OCI-LY3 (cell line): ENCODE measurements around the gene KCNJ9.

Source experiments
- CTCF ChIP-seq: fragments of 200-600, 300-600 bp; sonication (generic); IDR thresholded peaks from 2 replicates; pipeline ENCODE4 v1.5.1; 2014; ENCODE audit warnings: antibody characterized with exemption, low read length, low read depth
- EZH2phosphoT487 ChIP-seq: fragments of 200-600 bp; shearing (Covaris generic); IDR thresholded peaks from 2 replicates; pipeline ENCODE4 v1.6.1; 2018; ENCODE audit warnings: antibody characterized with exemption, mixed run types, low read depth

- TF ChIP-seq CTCF (no peak), EZH2phosphoT487 (no peak)
Observed at GRCh38 chr1:160109686-160110085, 28.3 kb downstream of the KCNJ9 start.
